HEK293 (cell line): ENCODE results near the gene CD180.

Experiments
- CTCF ChIA-PET: fragments of 350-600 bp; formaldehyde crosslinking; extraction: SDS; loops from one replicate; lab custom pipeline; 2021; ENCODE audit warnings: antibody characterized with exemption; lab: Yijun Ruan, JAX
- POLR2A ChIA-PET: fragments of 300-600 bp; formaldehyde crosslinking; extraction: SDS; loops from one replicate; lab custom pipeline; 2020; ENCODE audit warnings: antibody characterized with exemption, inconsistent platforms; lab: Yijun Ruan, JAX
- H3K27ac ChIP-seq: fragments of 200-500 bp; sonication (Bioruptor generic); 2 replicates; pipeline ENCODE4 v1.5.1; 2014; ENCODE audit warnings: low read depth, low read length, control low read depth, inconsistent platforms; ENCODE audit errors: extremely low read depth
- H3K36me3 ChIP-seq, 2 experiments: fragments of 200-500 bp in 1 of 2; sonication (Bioruptor generic) in 1 of 2; 1 replicate in 1 of 2; 2 replicates in 1 of 2; pipeline ENCODE4 v1.5.1; 2014 to 2017; ENCODE audit warnings: inconsistent platforms in 2 of 2, low read length in 2 of 2; ENCODE audit not compliant: control insufficient read depth in 2 of 2, insufficient read depth in 1 of 2
- H3K4me1 ChIP-seq: fragments of 200-500 bp; sonication (Bioruptor generic); 2 replicates; pipeline ENCODE4 v1.5.1; 2014; ENCODE audit warnings: mild to moderate bottlenecking, low read length, inconsistent platforms; ENCODE audit not compliant: control insufficient read depth, insufficient read depth
- H3K4me3 ChIP-seq: 2 replicates; pipeline ENCODE4 v1.5.1; 2011; ENCODE audit warnings: low read depth, mild to moderate bottlenecking, control low read depth, low read length, moderate library complexity
- H3K9me3 ChIP-seq: fragments of 200-500 bp; sonication (Bioruptor generic); 2 replicates; pipeline ENCODE4 v1.5.1; 2014; ENCODE audit warnings: low read depth, low read length, inconsistent platforms; ENCODE audit not compliant: control insufficient read depth, insufficient read depth
- BCL11B ChIP-seq: fragments of 450-650 bp; formaldehyde crosslinking; IDR thresholded peaks from 2 replicates; pipeline ENCODE4 v1.5.1; 2016; ENCODE audit warnings: low read depth, missing biosample characterization, missing genetic modification characterization
- FEZF1 ChIP-seq: fragments of 450-650 bp; formaldehyde crosslinking; IDR thresholded peaks from 2 replicates; pipeline ENCODE4 v1.5.1; 2016; ENCODE audit warnings: missing biosample characterization, missing genetic modification characterization
- GLI2 ChIP-seq: fragments of 450-650 bp; formaldehyde crosslinking; IDR thresholded peaks from 2 replicates; pipeline ENCODE4; 2017; ENCODE audit warnings: missing biosample characterization, missing genetic modification characterization, low read depth, borderline replicate concordance
- HOXC10 ChIP-seq: sonication (generic); formaldehyde crosslinking; IDR thresholded peaks from 2 replicates; pipeline ENCODE4 v1.8.1; 2023; ENCODE audit warnings: mild to moderate bottlenecking, missing genetic modification reagents
- KLF7 ChIP-seq: fragments of 450-650 bp; formaldehyde crosslinking; IDR thresholded peaks from 2 replicates; pipeline ENCODE4 v1.5.1; 2016; ENCODE audit warnings: missing biosample characterization, missing genetic modification characterization, borderline replicate concordance
- ZBTB48 ChIP-seq: fragments of 450-650 bp; formaldehyde crosslinking; IDR thresholded peaks from 2 replicates; pipeline ENCODE4 v1.5.1; 2016; ENCODE audit warnings: missing biosample characterization, missing genetic modification characterization
- ZBTB7A ChIP-seq: fragments of 450-650 bp; formaldehyde crosslinking; IDR thresholded peaks from 2 replicates; pipeline ENCODE4 v1.5.1; 2016; ENCODE audit warnings: low read depth, missing biosample characterization, missing genetic modification characterization
- ZNF133 ChIP-seq: fragments of 450-650 bp; formaldehyde crosslinking; IDR thresholded peaks from 2 replicates; pipeline ENCODE4 v1.5.1; 2016; ENCODE audit warnings: missing biosample characterization, missing genetic modification characterization
- ZNF221 ChIP-seq: fragments of 450-650 bp; formaldehyde crosslinking; IDR thresholded peaks from 2 replicates; pipeline ENCODE4 v1.5.1; 2017; ENCODE audit warnings: missing biosample characterization, missing genetic modification characterization, borderline replicate concordance
- ZNF239 ChIP-seq: fragments of 450-650 bp; formaldehyde crosslinking; IDR thresholded peaks from 2 replicates; pipeline ENCODE4 v1.5.1; 2016; ENCODE audit warnings: missing biosample characterization, missing genetic modification characterization
- ZNF335 ChIP-seq: fragments of 450-650 bp; formaldehyde crosslinking; conservative IDR thresholded peaks from 2 replicates; pipeline ENCODE4 v1.5.1; 2016; ENCODE audit warnings: missing biosample characterization, missing genetic modification characterization
- ZNF394 ChIP-seq: fragments of 450-650 bp; formaldehyde crosslinking; IDR thresholded peaks from 2 replicates; pipeline ENCODE4 v1.5.1; 2016; ENCODE audit warnings: missing biosample characterization, missing genetic modification characterization, mild to moderate bottlenecking, moderate library complexity, borderline replicate concordance
- ZNF473 ChIP-seq: fragments of 450-650 bp; formaldehyde crosslinking; IDR thresholded peaks from 2 replicates; pipeline ENCODE4 v1.5.1; 2017; ENCODE audit warnings: missing biosample characterization, missing genetic modification characterization
- ZNF48 ChIP-seq: fragments of 450-650 bp; formaldehyde crosslinking; IDR thresholded peaks from 2 replicates; pipeline ENCODE4 v1.5.1; 2016; ENCODE audit warnings: missing biosample characterization, missing genetic modification characterization
- ZNF501 ChIP-seq: fragments of 450-650 bp; formaldehyde crosslinking; IDR thresholded peaks from 2 replicates; pipeline ENCODE4 v1.5.1; 2016; ENCODE audit warnings: missing biosample characterization, missing genetic modification characterization
- ZNF561 ChIP-seq: fragments of 450-650 bp; IDR thresholded peaks from 2 replicates; pipeline ENCODE4 v1.5.1; 2018; ENCODE audit warnings: missing biosample characterization, missing genetic modification characterization, borderline replicate concordance
- ZNF600 ChIP-seq: fragments of 450-650 bp; formaldehyde crosslinking; IDR thresholded peaks from 2 replicates; pipeline ENCODE4 v1.5.1; 2016; ENCODE audit warnings: missing biosample characterization, missing genetic modification characterization
- ZNF626 ChIP-seq: fragments of 450-650 bp; sonication (Bioruptor Pico); formaldehyde crosslinking; IDR thresholded peaks from 2 replicates; pipeline ENCODE4 v1.5.1; 2018; ENCODE audit warnings: missing biosample characterization, missing genetic modification characterization, inconsistent platforms
- ZNF645 ChIP-seq: fragments of 450-650 bp; formaldehyde crosslinking; IDR thresholded peaks from 2 replicates; pipeline ENCODE4; 2016; ENCODE audit warnings: missing biosample characterization, missing genetic modification characterization
- ZNF654 ChIP-seq: fragments of 450-650 bp; formaldehyde crosslinking; IDR thresholded peaks from 2 replicates; pipeline ENCODE4 v1.5.1; 2016; ENCODE audit warnings: low read depth, missing biosample characterization, missing genetic modification characterization
- ZNF670 ChIP-seq: fragments of 450-650 bp; formaldehyde crosslinking; IDR thresholded peaks from 2 replicates; pipeline ENCODE4 v1.5.1; 2016; ENCODE audit warnings: missing biosample characterization, missing genetic modification characterization, low read depth
- ZNF701 ChIP-seq: fragments of 450-650 bp; formaldehyde crosslinking; IDR thresholded peaks from 2 replicates; pipeline ENCODE4 v1.5.1; 2016; ENCODE audit warnings: missing biosample characterization, missing genetic modification characterization
- TF ChIP-seq, protein P1 (sequence below): fragments of 450-650 bp; formaldehyde crosslinking; IDR thresholded peaks from 2 replicates; pipeline ENCODE4 v1.5.1; 2016; ENCODE audit warnings: missing biosample characterization, missing genetic modification characterization
- TF ChIP-seq, protein P2 (sequence below): fragments of 450-650 bp; IDR thresholded peaks from 2 replicates; pipeline ENCODE4 v1.5.1; 2018; ENCODE audit warnings: missing biosample characterization, missing genetic modification characterization

The CD180 gene

GRCh38 chr5:67156976-67157583 lies 39.5 kb downstream of the CD180 start:
- Histone ChIP-seq H3K27ac (no peak overlapping the region), H3K4me1 (no peaks in the 10 kb centered on the region), H3K4me3 (no peak overlapping the region), H3K36me3 (peaks cover 0 to 19% of the 10 kb centered on the region in 2 experiments; a peak in 2 of 3 replicates), H3K9me3 (no peaks in the 10 kb centered on the region)
- TF ChIP-seq ZNF600 (tag by site-specific recombination), result no peak
- TF ChIP-seq ZNF239 (tag by site-specific recombination), result no peak
- peak; percentile 51 for TF ChIP-seq ZNF654
- no peak for TF ChIP-seq ZNF626 (tag by site-specific recombination)
- no peak for TF ChIP-seq ZNF473 (tag by site-specific recombination)
- TF ChIP-seq ZNF561 (tag by site-specific recombination), result no peak
- TF ChIP-seq, protein P1, sequence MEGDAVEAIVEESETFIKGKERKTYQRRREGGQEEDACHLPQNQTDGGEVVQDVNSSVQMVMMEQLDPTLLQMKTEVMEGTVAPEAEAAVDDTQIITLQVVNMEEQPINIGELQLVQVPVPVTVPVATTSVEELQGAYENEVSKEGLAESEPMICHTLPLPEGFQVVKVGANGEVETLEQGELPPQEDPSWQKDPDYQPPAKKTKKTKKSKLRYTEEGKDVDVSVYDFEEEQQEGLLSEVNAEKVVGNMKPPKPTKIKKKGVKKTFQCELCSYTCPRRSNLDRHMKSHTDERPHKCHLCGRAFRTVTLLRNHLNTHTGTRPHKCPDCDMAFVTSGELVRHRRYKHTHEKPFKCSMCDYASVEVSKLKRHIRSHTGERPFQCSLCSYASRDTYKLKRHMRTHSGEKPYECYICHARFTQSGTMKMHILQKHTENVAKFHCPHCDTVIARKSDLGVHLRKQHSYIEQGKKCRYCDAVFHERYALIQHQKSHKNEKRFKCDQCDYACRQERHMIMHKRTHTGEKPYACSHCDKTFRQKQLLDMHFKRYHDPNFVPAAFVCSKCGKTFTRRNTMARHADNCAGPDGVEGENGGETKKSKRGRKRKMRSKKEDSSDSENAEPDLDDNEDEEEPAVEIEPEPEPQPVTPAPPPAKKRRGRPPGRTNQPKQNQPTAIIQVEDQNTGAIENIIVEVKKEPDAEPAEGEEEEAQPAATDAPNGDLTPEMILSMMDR (tag by site-specific recombination), result peak; percentile 68
- no peak for TF ChIP-seq ZNF501 (tag by site-specific recombination)
- TF ChIP-seq ZNF394 (tag by site-specific recombination), result no peak
- ChIA-PET POLR2A (no interaction called here), CTCF (interaction anchor here (0.6 to 3.3 kb wide), 21 partner anchors 10 to 1095 kb away, joined by 3 to 30 read pairs (median 4); no protein-coding TSS in a partner anchor)

DNA sequence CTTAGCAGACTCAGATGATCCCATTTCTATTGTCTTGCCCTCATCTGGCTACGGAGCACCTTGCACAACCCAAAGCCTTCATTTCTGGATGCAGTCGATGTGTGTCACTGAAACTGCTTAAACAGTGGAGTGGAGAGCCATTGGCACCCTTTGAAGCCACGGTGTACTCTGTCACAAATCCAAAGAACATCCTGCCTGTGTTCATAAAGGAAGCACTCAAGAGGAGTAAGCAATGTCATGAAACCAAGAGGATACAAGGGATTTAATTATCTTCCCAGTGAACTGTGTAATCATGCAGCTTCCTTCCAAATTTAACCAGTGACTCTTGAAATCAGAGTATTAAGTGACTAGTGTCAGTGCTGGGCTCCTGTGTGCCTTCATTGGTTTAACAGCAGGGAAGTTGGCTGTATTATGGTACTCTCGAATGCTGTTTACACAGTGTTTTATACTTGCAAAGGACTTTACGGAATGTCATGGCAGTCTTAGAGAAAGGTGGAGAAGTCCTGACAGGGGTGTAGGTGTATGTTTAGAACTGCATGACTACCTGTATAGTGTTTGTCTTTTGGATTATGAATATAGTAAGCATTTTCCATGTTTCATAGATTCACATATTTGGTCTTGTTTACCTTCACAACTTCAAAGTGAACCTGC lies 41.9 kb downstream of the CD180 start:
- ChIA-PET CTCF (interaction anchor here (0.5 to 3.3 kb wide), 3 partner anchors 52 to 341 kb away, joined by 3 to 19 read pairs (median 5); no protein-coding TSS in a partner anchor), POLR2A (no interaction called here)
- Histone ChIP-seq H3K36me3 (peaks cover 0 to 23% of the 10 kb centered on the region in 2 experiments; a peak in 2 of 3 replicates), H3K4me1 (no peaks in the 10 kb centered on the region), H3K9me3 (no peaks in the 10 kb centered on the region), H3K4me3 (no peak overlapping the region), H3K27ac (no peak overlapping the region)
- TF ChIP-seq KLF7 (tag by site-specific recombination) (no peak), ZBTB48 (tag by site-specific recombination) (no peak), ZNF645 (tag by site-specific recombination) (no peak), GLI2 (no peak), FEZF1 (tag by site-specific recombination) (no peak), ZNF335 (tag by site-specific recombination) (no peak), BCL11B (tag by site-specific recombination) (no peak), ZBTB7A (tag by site-specific recombination) (no peak), ZNF701 (tag by site-specific recombination) (no peak), ZNF133 (tag by site-specific recombination) (no peak), HOXC10 (no peak), ZNF48 (tag by site-specific recombination) (no peak), ZNF221 (tag by site-specific recombination) (no peak), ZNF670 (no peak), ZNF239 (tag by site-specific recombination) (no peak)
- TF ChIP-seq, protein P2, sequence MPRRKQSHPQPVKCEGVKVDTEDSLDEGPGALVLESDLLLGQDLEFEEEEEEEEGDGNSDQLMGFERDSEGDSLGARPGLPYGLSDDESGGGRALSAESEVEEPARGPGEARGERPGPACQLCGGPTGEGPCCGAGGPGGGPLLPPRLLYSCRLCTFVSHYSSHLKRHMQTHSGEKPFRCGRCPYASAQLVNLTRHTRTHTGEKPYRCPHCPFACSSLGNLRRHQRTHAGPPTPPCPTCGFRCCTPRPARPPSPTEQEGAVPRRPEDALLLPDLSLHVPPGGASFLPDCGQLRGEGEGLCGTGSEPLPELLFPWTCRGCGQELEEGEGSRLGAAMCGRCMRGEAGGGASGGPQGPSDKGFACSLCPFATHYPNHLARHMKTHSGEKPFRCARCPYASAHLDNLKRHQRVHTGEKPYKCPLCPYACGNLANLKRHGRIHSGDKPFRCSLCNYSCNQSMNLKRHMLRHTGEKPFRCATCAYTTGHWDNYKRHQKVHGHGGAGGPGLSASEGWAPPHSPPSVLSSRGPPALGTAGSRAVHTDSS, result no peak
